NCI-H1436 (cell line): ENCODE data around the gene MYOT.

Source experiments
- DNase-seq: peaks from one replicate; lab custom pipeline; 2025; lab: John Stamatoyannopoulos, UW

The MYOT gene

DNA sequence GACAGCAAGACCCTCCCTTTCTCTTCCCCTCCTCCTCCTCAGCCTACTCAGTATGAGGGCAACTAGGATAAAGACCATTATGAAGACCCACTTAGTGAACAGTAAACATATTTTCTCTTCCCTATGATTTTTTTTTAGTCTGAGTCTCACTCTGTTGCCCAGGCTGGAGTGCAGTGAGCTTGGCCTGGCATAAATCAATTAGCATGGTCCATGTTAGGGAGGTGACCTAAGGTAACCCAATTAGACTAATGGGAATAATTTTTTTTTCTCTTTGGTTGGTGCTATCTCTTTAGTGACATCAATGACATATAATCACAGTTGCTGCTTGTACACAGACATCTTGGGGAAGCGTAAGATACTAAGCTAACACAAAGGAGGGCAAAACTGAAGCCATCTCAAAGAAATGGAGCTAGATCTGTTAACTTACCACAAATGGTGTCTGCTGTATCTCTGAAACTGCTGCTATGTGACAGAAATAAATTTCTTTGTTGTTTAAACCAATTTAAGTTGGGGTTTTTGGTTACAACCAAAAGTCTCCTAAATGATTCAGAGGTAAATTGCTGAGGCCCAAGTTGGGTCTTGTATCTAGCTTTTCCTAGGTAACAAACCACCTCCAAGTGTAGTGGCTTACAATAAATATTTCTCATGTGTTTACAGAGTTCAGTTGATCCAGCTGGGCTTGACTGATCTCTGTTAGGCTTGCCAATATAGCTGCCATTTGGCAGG, 34.9 kb downstream of the MYOT start:
- DNase-seq: no peak

DNA sequence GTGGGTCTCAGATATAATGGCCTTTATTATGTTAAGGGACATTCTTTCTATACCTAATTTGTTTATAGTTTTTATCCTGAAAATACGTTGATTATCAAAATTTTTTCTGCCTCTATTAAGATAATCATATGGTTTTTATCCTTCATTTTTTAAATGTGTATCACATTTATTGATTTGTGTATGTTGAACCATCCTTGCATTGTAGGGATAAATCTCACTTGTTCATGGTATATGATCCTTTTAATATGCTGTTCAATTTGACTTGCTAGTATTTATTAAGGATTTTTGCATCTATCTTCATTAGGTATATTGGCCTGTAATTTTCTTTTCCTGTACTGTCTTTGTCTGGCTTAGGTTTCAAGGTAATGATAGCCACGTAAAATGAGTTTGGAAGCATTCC, 47.1 kb downstream of the MYOT start:
- DNase-seq: no peak

GRCh38 chr5:137916923-137917322, 49.3 kb downstream of the MYOT start:
- DNase-seq: no peak

GRCh38 chr5:137921931-137922330, 54.3 kb downstream of the MYOT start:
- DNase-seq: no peak

GRCh38 chr5:137923856-137924255, 56.2 kb downstream of the MYOT start:
- DNase-seq: no peak

DNA sequence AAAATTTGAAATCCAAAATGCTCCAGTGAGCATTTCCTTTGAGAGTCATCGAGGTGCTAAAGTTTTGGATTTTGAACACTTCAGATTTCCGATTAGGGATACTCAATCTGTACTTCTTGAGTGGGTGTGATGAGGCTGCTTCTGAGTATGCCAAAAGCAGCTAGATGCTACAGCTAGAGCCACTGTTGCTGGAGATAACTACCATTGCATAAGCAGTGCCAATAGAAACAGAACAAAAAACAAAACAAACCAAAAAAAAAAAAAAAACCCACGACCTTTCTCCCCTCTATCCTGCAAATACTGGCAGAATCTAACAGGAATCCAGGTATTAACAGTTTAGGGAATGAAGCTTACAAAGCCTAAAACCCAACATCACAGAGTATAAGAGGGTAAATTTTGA, 65.1 kb downstream of the MYOT start:
- no peak for DNase-seq

GRCh38 chr5:137933491-137933911, 65.8 kb downstream of the MYOT start:
- no peak for DNase-seq

- no peak for DNase-seq
Measured at GRCh38 chr5:137935190-137935589, 67.5 kb downstream of the MYOT start.

- DNase-seq: no peak
Measured at GRCh38 chr5:137935694-137936093, 68.0 kb downstream of the MYOT start.
